Left ventricle myocardium inferior (tissue), 1 donor: ENCODE measurements around the gene MAGI2. TPM values are rescaled to one million over a fixed set of nuclear protein-coding genes. Genes with fewer than 3 reads are reported as not detected.
"Not testable (repeated sequence)": the region's sequence is repeated elsewhere in the genome, so short reads cannot be mapped to it uniquely, and the experiment has no call there.

Experiments
- DNase-seq: peaks from one replicate; pipeline ENCODE4 v3.0.0-alpha.2; 2020
- H3K27ac ChIP-seq: fragments of 200-600 bp; replicated peaks from 2 replicates; pipeline ENCODE4 v1.8.0; 2021
- H3K27me3 ChIP-seq: fragments of 200-600 bp; 2 replicates; pipeline ENCODE4 v1.8.0; 2021; ENCODE audit warnings: low read depth
- H3K36me3 ChIP-seq: fragments of 200-600 bp; 2 replicates; pipeline ENCODE4 v1.8.0; 2021
- H3K4me1 ChIP-seq: fragments of 200-600 bp; 2 replicates; pipeline ENCODE4 v1.8.0; 2021
- H3K4me3 ChIP-seq: fragments of 200-600 bp; 2 replicates; pipeline ENCODE4 v1.8.0; 2021; ENCODE audit warnings: mild to moderate bottlenecking, moderate library complexity
- H3K9me3 ChIP-seq: fragments of 200-600 bp; replicated peaks from 2 replicates; pipeline ENCODE4 v1.8.0; 2021
- CTCF ChIP-seq: fragments of 200-600 bp; IDR thresholded peaks from 2 replicates; pipeline ENCODE4 v1.8.0; 2021; ENCODE audit warnings: antibody characterized with exemption, mild to moderate bottlenecking, borderline replicate concordance
- intact Hi-C: fragments of 100-400 bp; cut with micrococcal nuclease; formaldehyde crosslinking; loops from one replicate; pipeline ENCODE4 v1.11.0; 2022
- total RNA-seq: library from RNA; stranded (reverse); fragmentation: NEBNext Ultra II Directional; extraction: Animal tissue kit (Norgen Biotek cat#: 25700); gene quantifications from one replicate; pipeline ENCODE4 v1.2.1, GENCODE V29; 2021
- donor health status: DM: no; HTN: yes; CAD: no; lungs with severe emphysema.

The MAGI2 gene
- total RNA-seq, 1 donor from 2014 or later, result 4.5 TPM

- TF ChIP-seq CTCF, result no peak
These were observed 1447.3 kb downstream of the MAGI2 start for GRCh38 chr7:78006063-78006755.

GRCh38 chr7:78002715-78003114 is 1450.8 kb downstream of the MAGI2 start:
- Histone ChIP-seq H3K27me3 (no peaks in the 10 kb centered on the region), H3K27ac (no peak overlapping the region), H3K4me1 (no peaks in the 10 kb centered on the region), H3K9me3 (no peaks in the 10 kb centered on the region), H3K4me3 (no peak overlapping the region), H3K36me3 (no peaks in the 10 kb centered on the region)
- intact Hi-C loops, result no loop called here
- no peak for TF ChIP-seq CTCF
- DNase-seq, result no peak

More at GRCh38 chr7:78006063-78006755, 1447.3 kb downstream of the MAGI2 start:
- intact Hi-C loops, result no loop called here
- Histone ChIP-seq H3K27me3 (no peaks in the 10 kb centered on the region), H3K9me3 (no peaks in the 10 kb centered on the region), H3K36me3 (no peaks in the 10 kb centered on the region), H3K4me1 (no peaks in the 10 kb centered on the region), H3K4me3 (no peak overlapping the region), H3K27ac (no peak overlapping the region)
- DNase-seq, result no peak

- no peak for TF ChIP-seq CTCF
- intact Hi-C loops, result no loop called here
These were observed 1451.4 kb downstream of the MAGI2 start for GRCh38 chr7:78002021-78002420.

GRCh38 chr7:77999168-77999567 is 1454.3 kb downstream of the MAGI2 start:
- H3K27ac ChIP-seq, H3K9me3 ChIP-seq, H3K36me3 ChIP-seq, H3K27me3 ChIP-seq, DNase-seq, intact Hi-C loops, H3K4me1 ChIP-seq, H3K4me3 ChIP-seq: not testable (repeated sequence)

More at GRCh38 chr7:78002021-78002420, 1451.4 kb downstream of the MAGI2 start:
- no peak for DNase-seq
- no peaks in the 10 kb centered on the region for H3K36me3 ChIP-seq
- H3K27ac ChIP-seq, result no peak overlapping the region
- no peaks in the 10 kb centered on the region for H3K9me3 ChIP-seq
- H3K4me3 ChIP-seq, result no peak overlapping the region
- H3K4me1 ChIP-seq, result no peaks in the 10 kb centered on the region
- H3K27me3 ChIP-seq, result no peaks in the 10 kb centered on the region

- no peaks in the 10 kb centered on the region for H3K36me3 ChIP-seq
- H3K27me3 ChIP-seq, result no peaks in the 10 kb centered on the region
- intact Hi-C loops, result no loop called here
- no peak overlapping the region for H3K27ac ChIP-seq
- H3K4me1 ChIP-seq, result no peaks in the 10 kb centered on the region
- no peak overlapping the region for H3K4me3 ChIP-seq
- no peak for TF ChIP-seq CTCF
- DNase-seq, result no peak
- H3K9me3 ChIP-seq, result no peaks in the 10 kb centered on the region
These were observed 1457.8 kb downstream of the MAGI2 start for GRCh38 chr7:77995717-77996116.

- Histone ChIP-seq H3K36me3 (no peaks in the 10 kb centered on the region), H3K4me3 (no peak overlapping the region), H3K27me3 (no peaks in the 10 kb centered on the region), H3K9me3 (no peaks in the 10 kb centered on the region), H3K27ac (no peak overlapping the region), H3K4me1 (no peaks in the 10 kb centered on the region)
- no peak for DNase-seq
- intact Hi-C loops, result no loop called here
- no peak for TF ChIP-seq CTCF
These were observed 1459.6 kb downstream of the MAGI2 start for GRCh38 chr7:77993838-77994237.
